Effector memory CD4-positive, alpha-beta T cell (primary cell): ENCODE data around the gene ECE1.

Experiments
- DNase-seq, 3 donors: peaks; one replicate each; pipeline ENCODE4 v3.0.0-alpha.2; 2020
- H3K27ac ChIP-seq: 2 replicates; pipeline ENCODE4 v1.7.0; 2013; ENCODE audit warnings: mild to moderate bottlenecking, low read length, moderate library complexity; ENCODE audit not compliant: insufficient read depth, poor library complexity, severe bottlenecking
- H3K27me3 ChIP-seq: replicated peaks from 2 replicates; pipeline ENCODE4 v1.7.0; 2013; ENCODE audit warnings: mild to moderate bottlenecking, low read length; ENCODE audit not compliant: insufficient read depth, control insufficient read depth, poor library complexity, severe bottlenecking
- H3K36me3 ChIP-seq: 2 replicates; pipeline ENCODE4 v1.7.0; 2013; ENCODE audit warnings: mild to moderate bottlenecking, low read length, moderate library complexity; ENCODE audit not compliant: control insufficient read depth, insufficient read depth
- H3K4me1 ChIP-seq: 2 replicates; pipeline ENCODE4 v1.7.0; 2013; ENCODE audit warnings: low read length, mild to moderate bottlenecking; ENCODE audit not compliant: control insufficient read depth, insufficient read depth, poor library complexity, severe bottlenecking
- H3K4me3 ChIP-seq: 2 replicates; pipeline ENCODE4 v1.7.0; 2013; ENCODE audit warnings: low read length, low read depth, mild to moderate bottlenecking; ENCODE audit not compliant: insufficient read depth, poor library complexity, severe bottlenecking
- H3K9me3 ChIP-seq: 2 replicates; pipeline ENCODE4 v1.7.0; 2013; ENCODE audit warnings: mild to moderate bottlenecking, low read length, moderate library complexity; ENCODE audit not compliant: control insufficient read depth

ECE1 gene

DNA sequence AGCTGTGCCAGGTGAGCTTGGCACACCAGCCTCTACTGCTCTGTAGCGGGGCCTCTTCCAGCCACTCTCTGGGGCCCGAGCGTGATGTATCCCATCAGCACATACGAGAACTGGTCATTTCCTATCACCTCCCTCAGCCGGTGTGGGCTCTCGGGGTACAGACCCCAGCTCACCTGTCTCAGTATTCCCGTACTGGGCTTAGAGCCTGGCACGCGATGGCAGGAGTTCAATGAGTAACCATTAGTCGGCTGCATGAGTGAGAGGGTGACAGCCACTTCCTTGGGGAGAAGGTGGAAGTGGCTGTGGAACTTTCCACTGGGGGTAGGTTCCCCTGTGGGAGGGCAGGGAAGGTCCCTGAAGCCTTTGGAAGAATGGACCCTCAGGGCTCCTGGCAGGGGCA lies 46.1 kb downstream of the ECE1 start:
- Histone ChIP-seq H3K4me1 (no peaks in the 10 kb centered on the region), H3K4me3 (no peak overlapping the region), H3K9me3 (no peaks in the 10 kb centered on the region), H3K27ac (no peak overlapping the region), H3K27me3 (no peaks in the 10 kb centered on the region), H3K36me3 (peaks cover 80% of the 10 kb centered on the region)
- no peak for DNase-seq

DNA sequence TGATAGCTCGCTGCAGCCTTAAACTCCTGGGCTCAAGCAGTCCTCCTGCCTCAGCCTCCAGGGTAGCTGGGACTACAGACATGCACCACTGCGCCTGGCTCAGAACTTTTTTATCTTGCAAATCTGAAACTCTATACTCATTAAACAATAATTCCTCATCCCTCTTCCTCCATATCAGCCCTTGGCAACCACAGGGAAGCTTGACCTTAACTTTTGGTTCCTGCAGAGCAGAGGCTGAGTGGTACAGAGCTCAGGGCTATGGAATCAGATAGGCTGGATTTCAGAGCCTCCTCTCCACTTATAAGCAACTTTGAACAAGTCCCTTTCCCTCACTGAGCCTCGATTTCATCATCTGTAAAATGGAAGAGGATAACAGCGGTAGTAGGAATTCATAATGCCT lies 47.4 kb downstream of the ECE1 start:
- Histone ChIP-seq H3K4me3 (no peak overlapping the region), H3K36me3 (peaks cover 86% of the 10 kb centered on the region), H3K9me3 (no peaks in the 10 kb centered on the region), H3K27me3 (no peaks in the 10 kb centered on the region), H3K4me1 (no peaks in the 10 kb centered on the region), H3K27ac (no peak overlapping the region)
- DNase-seq: no peak

DNA sequence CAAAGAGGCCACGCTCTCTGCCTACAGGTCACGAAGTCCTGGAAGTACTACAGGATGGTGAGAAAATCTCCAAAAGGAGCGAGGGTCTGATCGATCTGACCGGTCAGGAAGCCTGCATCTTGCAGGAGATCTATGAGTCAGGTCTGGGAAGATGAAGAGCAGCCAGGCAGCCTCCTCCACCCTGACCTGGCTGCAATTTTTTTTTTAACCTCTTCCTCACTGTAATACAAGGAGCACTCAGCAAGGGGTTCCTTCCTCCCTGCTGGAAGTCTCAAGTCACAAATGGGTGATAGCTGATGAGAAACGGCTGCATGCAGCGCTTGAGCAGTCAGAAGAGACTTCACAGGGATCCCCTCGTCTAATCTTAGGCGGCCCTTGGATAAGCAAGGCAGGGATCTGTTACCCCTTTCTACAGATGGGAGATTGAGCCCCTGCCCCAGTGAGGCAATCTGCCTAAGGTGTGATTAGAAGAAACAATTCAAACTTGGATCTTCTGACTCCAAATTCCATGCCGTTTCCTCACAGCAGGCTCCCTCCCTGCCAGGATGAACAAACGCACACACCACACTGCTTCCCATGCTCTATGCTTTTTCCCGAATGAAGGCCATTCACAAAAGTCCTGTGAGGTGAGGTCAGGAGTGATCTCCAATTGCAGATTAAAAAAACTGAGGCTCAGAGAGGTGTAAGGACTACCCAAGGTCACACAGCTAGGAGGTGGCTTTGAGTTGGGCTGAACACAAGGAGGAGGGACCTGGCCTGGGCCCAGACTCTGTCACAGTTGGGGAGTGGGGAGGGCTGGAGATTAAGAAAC lies 48.3 kb downstream of the ECE1 start:
- Histone ChIP-seq H3K27ac (no peak overlapping the region), H3K27me3 (no peaks in the 10 kb centered on the region), H3K4me3 (no peak overlapping the region), H3K36me3 (peaks cover 90% of the 10 kb centered on the region), H3K4me1 (no peaks in the 10 kb centered on the region), H3K9me3 (no peaks in the 10 kb centered on the region)
- no peak for DNase-seq

DNA sequence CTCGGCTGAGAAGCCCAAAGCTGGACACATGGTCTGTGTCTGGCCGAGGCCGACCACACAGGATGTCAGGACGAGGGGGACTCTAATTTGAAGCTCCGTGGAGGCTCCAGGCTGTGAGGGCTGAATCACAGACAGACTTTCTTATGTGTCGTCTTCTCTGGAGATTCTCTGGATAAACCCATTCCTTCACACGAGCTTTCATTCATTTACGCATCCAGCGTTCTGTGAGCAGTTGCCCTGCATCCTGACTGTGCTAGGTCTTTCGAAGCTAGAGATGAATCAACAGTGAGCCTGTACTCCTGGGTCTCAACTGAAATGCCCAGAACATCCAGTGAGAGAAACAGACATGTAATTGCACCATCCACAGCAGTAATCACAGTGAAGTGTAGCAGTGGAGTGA lies 49.6 kb downstream of the ECE1 start:
- Histone ChIP-seq H3K27me3 (no peaks in the 10 kb centered on the region), H3K4me3 (no peak overlapping the region), H3K9me3 (no peaks in the 10 kb centered on the region), H3K36me3 (peaks cover 90% of the 10 kb centered on the region), H3K4me1 (no peaks in the 10 kb centered on the region), H3K27ac (no peak overlapping the region)
- DNase-seq: no peak

DNA sequence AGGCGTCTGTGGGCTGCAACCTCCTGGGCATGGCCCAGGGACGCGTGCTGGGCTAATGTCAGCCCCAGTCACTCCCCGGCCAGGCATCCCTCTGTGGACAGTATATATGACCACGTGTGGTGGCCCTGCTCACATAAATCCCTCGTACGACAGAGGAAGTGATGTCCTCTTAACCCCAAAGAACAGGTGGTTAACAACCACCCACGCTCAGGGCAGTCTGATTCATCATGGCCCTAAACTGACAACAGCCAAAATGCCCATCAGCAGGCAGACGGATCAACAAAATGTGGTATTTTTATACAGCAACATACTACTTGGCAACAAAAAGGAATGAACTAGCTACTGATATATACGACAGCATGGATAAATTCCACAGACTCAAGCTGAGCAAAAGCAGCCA lies 51.0 kb downstream of the ECE1 start:
- H3K9me3 ChIP-seq: no peaks in the 10 kb centered on the region
- H3K4me1 ChIP-seq: no peaks in the 10 kb centered on the region
- H3K4me3 ChIP-seq: no peak overlapping the region
- peaks cover 87% of the 10 kb centered on the region for H3K36me3 ChIP-seq
- H3K27me3 ChIP-seq: no peaks in the 10 kb centered on the region
- H3K27ac ChIP-seq: no peak overlapping the region
- no peak for DNase-seq

DNA sequence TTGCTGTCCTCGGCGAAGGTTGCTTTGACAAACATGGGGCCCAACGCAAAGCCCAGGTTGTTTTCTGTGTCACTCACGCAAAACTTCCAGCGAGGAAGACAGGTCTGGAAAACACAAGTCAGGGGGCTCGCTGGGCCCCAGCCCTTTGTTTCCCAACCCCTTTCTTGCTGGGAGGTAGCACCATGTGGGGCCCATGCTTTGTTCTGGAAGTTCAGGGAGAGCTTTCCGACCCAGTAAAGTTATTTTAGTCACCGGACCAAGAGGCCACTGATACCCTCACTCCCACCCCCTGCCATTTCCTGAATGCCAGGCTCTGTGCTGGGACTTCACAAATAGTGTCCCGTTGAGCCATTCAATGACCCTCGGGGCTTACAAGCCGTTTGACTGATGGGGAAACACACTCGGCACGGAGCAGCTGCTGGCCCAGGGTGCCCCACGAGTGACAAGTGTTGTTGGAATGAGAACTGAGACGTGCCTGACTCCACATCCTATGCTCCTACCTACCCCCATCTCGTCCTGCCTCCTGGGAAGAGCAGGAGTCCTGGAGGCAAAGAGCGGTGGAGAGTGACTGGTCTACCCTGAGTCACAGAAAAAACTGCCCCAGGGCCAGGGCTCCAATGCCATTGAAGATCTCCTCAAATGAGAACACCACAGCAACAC lies 52.0 kb downstream of the ECE1 start:
- no peak overlapping the region for H3K27ac ChIP-seq
- no peak overlapping the region for H3K4me3 ChIP-seq
- no peaks in the 10 kb centered on the region for H3K27me3 ChIP-seq
- peaks cover 84% of the 10 kb centered on the region for H3K36me3 ChIP-seq
- H3K9me3 ChIP-seq: no peaks in the 10 kb centered on the region
- no peaks in the 10 kb centered on the region for H3K4me1 ChIP-seq
- no peak for DNase-seq

DNA sequence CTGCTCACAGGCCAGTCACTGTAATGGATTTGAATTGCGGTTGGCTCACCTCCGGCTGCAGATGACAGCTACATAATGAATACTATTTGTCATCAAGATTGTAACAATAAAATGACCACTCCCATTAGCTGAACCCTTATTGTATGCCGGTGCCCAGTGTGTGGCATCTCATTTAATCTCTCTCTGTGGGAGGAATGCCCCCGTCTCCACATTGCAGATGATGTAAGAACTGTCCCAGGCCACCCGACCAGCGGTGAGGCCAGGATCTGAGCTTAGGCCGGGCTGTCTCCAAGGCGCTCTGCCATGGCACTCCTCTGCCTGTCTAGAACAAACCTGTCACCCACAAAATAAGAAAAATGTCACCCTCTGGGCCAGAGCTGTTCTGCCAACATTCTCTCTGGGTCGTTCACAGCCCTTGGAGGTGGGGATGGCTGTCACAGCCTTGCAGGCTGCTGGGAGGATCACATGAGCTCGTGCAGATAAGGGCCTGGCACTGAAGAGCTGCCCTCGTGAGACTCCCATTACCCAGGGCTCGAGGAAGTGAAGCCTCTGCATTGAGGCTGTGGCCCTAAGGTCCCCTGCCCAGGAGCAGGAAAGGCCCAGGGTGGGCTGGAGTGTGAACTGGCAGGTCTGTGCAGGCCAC lies 52.7 kb downstream of the ECE1 start:
- H3K4me3 ChIP-seq: no peak overlapping the region
- no peak overlapping the region for H3K27ac ChIP-seq
- H3K36me3 ChIP-seq: peaks cover 84% of the 10 kb centered on the region
- no peaks in the 10 kb centered on the region for H3K9me3 ChIP-seq
- no peaks in the 10 kb centered on the region for H3K4me1 ChIP-seq
- no peaks in the 10 kb centered on the region for H3K27me3 ChIP-seq
- no peak for DNase-seq

DNA sequence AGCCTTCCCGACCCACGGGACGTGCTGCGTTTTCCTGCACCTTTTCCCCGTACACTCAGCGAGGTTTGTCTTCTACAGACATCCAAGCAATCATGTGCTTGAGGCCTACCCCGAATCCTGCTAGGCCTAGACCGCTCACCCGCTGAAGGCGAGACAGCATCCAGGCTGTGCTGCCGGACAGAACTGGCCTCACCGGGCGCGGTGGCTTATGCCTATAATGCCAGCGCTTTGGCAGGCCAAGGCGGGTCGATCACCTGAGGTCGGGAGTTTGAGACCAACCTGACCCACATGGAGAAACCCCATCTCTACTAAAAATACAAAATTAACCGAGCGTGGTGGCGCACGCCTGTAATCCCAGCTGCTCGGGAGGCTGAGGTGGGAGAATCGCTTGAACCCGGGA lies 54.1 kb downstream of the ECE1 start:
- Histone ChIP-seq H3K36me3 (peaks cover 81% of the 10 kb centered on the region), H3K27ac (no peak overlapping the region), H3K27me3 (no peaks in the 10 kb centered on the region), H3K4me1 (no peaks in the 10 kb centered on the region), H3K4me3 (no peak overlapping the region), H3K9me3 (no peaks in the 10 kb centered on the region)
- DNase-seq: no peak

DNA sequence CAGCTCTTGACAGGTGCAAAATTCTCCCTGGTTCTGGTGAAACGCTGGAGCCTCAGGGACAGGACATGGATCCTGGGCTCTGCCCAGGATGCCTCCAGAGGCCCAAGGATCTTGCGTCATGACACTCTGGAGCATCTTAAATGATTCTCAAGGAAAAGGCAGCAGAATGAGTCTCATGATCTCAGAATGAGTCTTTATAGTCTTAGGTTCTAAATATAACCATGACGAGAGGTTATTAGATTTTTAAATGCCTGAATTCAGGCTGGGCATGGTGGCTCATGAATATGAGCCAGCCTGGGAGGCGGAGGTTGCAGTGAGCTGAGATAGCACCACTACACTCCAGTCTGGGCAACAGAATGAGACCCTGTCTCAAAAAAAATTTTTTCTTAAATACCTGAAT lies 55.5 kb downstream of the ECE1 start:
- H3K27me3 ChIP-seq: no peaks in the 10 kb centered on the region

DNA sequence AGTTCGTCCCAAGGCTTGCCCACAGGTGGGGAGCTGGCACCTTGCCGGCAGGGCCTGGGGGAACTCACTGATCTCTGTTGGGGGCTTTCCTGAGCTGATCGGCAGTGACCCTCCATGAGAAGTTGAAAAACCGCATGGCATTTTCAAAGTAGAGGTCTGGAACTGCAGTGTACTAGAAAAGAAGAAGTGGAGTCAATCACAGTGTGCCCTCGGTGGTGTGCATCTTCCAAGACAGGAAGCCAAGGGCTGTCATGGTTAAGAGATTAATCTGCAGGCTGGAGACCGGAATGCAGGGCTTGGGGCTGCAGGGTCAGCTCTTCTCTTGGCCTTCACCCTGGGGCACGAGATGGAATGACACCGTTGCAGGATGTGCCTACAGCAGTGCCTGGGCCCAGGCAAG lies 56.8 kb downstream of the ECE1 start:
- DNase-seq: no peak
- Histone ChIP-seq H3K9me3 (no peaks in the 10 kb centered on the region), H3K27ac (no peak overlapping the region), H3K36me3 (peaks cover 68% of the 10 kb centered on the region), H3K4me3 (no peak overlapping the region), H3K27me3 (no peaks in the 10 kb centered on the region), H3K4me1 (no peaks in the 10 kb centered on the region)

More for the DNA sequence above, 55.5 kb downstream of the ECE1 start:
- H3K36me3 ChIP-seq: peaks cover 81% of the 10 kb centered on the region
- H3K4me3 ChIP-seq: no peak overlapping the region
- no peak overlapping the region for H3K27ac ChIP-seq
- DNase-seq: no peak
- no peaks in the 10 kb centered on the region for H3K4me1 ChIP-seq
- no peaks in the 10 kb centered on the region for H3K9me3 ChIP-seq
